Left renal cortex interstitium (tissue), 4 donors: Measurements from ENCODE around the gene SPRR5. TPM values are rescaled to one million over a fixed set of nuclear protein-coding genes. Genes with fewer than 3 reads are reported as not detected.

Experiments used
- DNase-seq, 4 donors: peaks; one replicate each; pipeline ENCODE4 v3.0.0-alpha.2; 2013; ENCODE audit warnings: low read depth in 4 of 4, low spot score in 2 of 4, missing footprints in 1 of 4
- polyA plus RNA-seq, 4 donors: library from polyadenylated mRNA; unstranded; fragments of 120-200 nt; gene quantifications; one replicate each; pipeline ENCODE4 v1.2.1, GENCODE V29; 2013; ENCODE audit not compliant: insufficient read length in 4 of 4

The SPRR5 gene, protein sequence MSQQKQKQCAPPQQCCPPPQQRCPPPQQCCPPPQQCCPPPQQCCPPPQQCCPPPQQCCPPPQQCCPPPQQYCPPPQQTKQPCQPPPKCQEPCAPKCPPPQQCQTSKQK
- polyA plus RNA-seq: not detected

- DNase-seq: no peak
Measured at GRCh38 chr1:152946651-152947256, at the start of gene SPRR5. SPRR5 (plus strand) TSS chr1:152947206; CDS start chr1:152948555, 1,349 bp downstream.

GRCh38 chr1:152899027-152899426 is 48.0 kb upstream of the SPRR5 start:
- DNase-seq: no peak

DNA sequence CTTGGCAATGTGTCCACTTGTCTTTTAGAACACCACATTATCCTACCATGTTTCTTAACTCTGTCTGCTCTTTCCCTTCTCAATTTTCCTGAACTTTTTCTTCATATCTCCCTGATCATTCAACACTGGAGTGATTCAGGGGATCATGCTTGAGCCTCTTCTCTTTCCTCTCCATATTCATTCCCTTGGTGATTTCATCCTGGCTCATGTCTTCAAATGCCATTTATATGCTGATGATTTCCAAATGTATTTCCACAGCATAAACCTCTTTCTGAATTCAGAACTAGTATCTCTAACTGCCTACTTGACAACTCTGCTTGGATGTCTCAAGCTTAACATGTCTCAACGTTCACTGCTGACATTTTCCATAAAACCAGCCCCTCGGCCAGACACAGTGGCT is 47.1 kb upstream of the SPRR5 start:
- DNase-seq: no peak

DNA sequence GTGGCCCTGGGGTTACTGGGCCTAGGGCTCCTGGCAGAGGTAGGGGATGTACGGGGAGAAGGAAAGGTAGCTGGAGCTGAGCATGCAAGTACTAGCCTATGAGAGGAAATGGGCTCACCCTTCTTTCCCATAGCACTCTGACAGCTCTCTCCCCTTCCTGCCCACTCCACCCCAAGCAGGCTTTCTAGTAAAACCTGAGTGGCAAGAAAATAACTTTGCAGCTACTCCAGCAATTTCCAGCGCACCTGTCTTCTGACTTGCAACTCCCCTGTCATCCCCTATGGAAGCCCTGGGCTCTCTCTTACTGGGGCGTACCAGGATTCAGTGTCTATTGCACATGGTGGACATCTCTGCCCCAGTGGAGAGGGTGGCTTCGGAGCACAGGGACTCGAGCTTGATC is 45.4 kb upstream of the SPRR5 start:
- DNase-seq: no peak

GRCh38 chr1:152902636-152903035 is 44.4 kb upstream of the SPRR5 start:
- DNase-seq: peak; percentile 6 to 28 (median 18)

DNA sequence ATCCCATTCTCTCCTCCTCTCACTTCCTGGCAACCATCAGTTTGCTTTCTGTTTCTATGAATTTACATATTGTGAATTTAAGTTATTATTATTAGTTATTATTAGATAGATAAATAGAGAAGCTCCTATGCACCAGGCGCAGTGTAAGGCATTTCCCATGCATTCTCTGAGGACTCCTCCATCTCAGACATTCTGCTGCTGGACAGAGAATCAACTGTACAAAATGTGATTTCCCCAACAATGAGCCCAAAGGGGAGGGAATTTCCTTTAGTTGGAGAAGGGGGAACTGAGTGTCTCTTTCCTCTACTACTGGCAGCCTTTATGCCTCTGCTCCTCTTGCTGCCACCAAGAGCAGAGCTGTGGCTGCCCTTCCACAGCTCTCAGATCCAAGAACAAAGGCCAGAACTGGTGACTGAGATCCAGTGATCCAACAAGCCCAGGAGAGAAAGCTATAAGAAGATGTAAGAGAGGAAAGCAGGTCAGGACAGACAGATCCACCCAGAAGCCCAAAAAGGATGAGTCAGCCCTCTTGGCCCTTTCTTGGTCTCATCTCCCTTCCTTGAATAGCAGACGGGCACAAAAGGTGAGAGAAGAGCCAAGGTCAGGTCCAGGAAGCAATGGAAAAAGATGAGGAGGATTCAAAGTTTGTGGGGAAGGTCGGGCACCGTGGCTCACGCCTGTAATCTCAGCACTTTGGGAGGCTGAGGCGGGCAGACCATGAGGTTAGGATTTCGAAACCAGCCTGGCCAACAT is 42.1 kb upstream of the SPRR5 start:
- no peak for DNase-seq

- no peak for DNase-seq
Measured at GRCh38 chr1:152906023-152906565, 40.9 kb upstream of the SPRR5 start.

DNA sequence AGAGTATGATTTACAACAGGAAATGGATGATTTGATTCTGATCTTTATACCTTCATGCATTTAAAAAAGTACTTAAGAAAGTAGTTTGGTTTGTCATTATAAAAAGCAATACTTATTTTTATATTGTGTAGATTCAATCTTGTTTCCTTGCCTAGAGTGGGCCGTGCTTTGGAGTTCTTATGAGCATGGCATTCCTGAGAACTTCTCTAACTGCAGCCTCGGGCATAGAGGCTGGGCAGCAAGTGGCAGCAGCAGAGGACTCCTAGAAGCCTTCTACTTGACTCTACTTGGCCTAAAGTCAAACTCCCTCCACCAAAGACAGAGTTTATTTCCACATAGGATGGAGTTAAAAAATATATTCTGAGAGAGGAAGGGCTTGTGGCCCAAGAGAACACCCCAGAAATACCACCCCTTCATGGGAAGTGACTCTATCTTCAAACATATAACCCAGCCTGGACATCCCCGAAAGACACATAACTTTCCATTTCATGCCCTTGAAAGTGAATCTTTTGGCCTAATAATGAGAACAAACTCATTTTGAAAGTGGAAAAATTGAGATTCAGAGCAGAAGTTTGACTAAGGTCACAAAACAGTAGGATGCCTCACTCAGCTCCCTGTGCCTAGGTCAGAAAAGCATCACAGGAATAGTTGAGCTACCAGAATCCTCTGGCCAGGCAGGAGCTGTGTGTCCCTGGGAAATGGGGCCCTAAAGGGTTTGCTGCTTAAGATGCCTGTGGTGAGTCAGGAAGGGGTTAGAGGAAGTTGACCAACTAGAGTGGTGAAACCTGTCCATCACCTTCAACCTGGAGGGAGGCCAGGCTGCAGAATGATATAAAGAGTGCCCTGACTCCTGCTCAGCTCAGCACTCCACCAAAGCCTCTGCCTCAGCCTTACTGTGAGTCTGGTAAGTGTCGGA is 39.1 kb upstream of the SPRR5 start, which contains the start of gene IVL:
Gene IVL (plus strand): TSS at position 861 of the 916 bp plus-strand sequence. CDS start 1,252 bp downstream, outside the sequence.
- DNase-seq: no peak

GRCh38 chr1:152909206-152909605 is 37.8 kb upstream of the SPRR5 start:
- DNase-seq: no peak

GRCh38 chr1:152912471-152912870 is 34.5 kb upstream of the SPRR5 start:
- DNase-seq: no peak

- DNase-seq: no peak
Measured at GRCh38 chr1:152912900-152913299, 34.1 kb upstream of the SPRR5 start.

DNA sequence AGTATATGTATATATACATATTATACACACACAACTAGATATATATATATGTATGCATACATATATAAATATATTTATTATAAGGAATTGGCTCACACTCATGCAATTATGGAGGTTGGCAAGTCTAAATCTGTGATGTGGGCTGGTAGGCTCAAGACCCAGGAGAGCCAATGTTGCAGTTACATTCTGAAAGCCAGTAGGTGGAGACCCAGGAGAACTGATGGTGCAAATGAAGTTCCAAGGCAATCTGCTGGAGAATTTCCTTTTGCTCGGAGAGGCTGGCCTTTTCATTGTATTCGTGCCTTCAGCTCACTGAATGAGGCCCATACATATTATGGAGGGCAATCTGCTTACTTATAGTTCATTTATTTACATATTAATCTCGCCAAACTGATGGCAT is 29.2 kb upstream of the SPRR5 start:
- peak in 2 of 4 donors; percentile 1 to 6 for DNase-seq

GRCh38 chr1:152919071-152919470 is 27.9 kb upstream of the SPRR5 start:
- no peak for DNase-seq

DNA sequence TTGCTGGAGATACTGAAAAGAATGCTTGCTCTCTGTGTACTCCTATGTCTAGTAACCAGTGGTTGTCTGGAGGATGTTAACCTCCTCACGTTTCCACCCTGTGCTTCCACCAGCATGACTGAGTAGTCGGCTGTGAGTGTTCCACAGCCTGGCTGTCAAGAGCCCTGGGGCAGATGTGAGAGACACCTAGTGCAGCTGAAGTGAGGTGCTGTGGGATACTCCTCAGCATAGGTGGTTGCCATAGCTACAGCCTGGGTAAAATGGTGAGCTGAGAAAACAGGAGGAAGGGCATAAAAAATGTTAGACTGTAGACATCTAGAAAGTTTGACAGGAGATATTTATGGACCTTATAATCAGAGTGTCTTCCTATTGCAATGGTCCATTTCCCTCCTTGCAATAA is 22.8 kb upstream of the SPRR5 start:
- DNase-seq: no peak

- no peak for DNase-seq
Measured at GRCh38 chr1:152926091-152926490, 20.9 kb upstream of the SPRR5 start.

DNA sequence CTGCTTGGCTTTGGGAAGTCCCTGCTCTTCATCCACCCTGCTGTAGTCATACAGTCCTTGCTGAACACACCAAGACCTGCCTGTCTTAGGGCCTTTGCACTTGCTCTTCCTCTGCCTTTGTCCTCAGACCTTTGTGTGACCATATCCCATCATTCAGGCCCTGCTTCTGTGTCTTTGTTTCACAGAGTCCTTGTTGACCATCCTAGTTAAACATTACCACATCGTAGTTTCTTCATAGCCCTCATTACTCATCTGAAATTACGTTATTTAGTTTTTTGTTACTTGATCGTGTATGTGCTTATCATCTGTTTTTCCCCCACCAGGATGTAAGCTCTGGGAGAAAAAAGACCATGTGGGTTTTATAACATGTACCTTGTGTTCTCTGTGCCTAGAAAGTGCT is 18.3 kb upstream of the SPRR5 start:
- DNase-seq: no peak

- no peak for DNase-seq
Measured at GRCh38 chr1:152932170-152932811, 14.7 kb upstream of the SPRR5 start.

- no peak for DNase-seq
Measured at GRCh38 chr1:152933196-152933595, 13.8 kb upstream of the SPRR5 start.

- no peak for DNase-seq
Measured at GRCh38 chr1:152940614-152941013, 6.4 kb upstream of the SPRR5 start.
